ENCODE results near the gene SDHAF1. TPM values are rescaled to one million over a fixed set of nuclear protein-coding genes. Genes with fewer than 3 reads are reported as not detected.

Gene SDHAF1
- total RNA-seq, 2 donors from 2014 or later: 32.4 to 75.1 TPM

DNA sequence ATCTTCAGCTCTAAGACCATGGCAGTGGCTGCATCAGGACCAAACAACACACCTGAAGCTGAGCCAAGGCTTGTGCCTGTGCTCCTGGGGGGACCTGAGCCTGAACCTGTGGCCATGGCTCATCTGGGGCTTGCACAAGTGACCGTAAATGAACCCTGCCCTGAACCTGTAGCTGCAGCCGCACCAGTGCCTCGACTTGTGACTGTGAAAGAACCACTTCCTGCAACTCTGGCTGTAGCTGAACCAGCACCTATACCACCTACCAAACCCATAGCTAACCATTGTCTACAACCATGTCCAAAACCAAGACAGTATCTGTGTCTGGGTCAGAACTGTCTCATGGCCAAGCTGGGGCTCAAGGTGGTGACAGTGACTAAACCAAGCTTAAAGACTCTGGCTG lies 28.2 kb upstream of the SDHAF1 start:
- Histone ChIP-seq H3K27ac (no peak overlapping the region), H3K9me3 (no peaks in the 10 kb centered on the region), H3K4me3 (no peak overlapping the region), H3K36me3 (no peaks in the 10 kb centered on the region), H3K27me3 (replicated peaks; ENCODE audit: insufficient read depth) (no peaks in the 10 kb centered on the region), H3K4me1 (replicated peaks) (no peaks in the 10 kb centered on the region)
- DNase-seq (ENCODE audit: low spot score): no peak
- TF ChIP-seq, protein P1, sequence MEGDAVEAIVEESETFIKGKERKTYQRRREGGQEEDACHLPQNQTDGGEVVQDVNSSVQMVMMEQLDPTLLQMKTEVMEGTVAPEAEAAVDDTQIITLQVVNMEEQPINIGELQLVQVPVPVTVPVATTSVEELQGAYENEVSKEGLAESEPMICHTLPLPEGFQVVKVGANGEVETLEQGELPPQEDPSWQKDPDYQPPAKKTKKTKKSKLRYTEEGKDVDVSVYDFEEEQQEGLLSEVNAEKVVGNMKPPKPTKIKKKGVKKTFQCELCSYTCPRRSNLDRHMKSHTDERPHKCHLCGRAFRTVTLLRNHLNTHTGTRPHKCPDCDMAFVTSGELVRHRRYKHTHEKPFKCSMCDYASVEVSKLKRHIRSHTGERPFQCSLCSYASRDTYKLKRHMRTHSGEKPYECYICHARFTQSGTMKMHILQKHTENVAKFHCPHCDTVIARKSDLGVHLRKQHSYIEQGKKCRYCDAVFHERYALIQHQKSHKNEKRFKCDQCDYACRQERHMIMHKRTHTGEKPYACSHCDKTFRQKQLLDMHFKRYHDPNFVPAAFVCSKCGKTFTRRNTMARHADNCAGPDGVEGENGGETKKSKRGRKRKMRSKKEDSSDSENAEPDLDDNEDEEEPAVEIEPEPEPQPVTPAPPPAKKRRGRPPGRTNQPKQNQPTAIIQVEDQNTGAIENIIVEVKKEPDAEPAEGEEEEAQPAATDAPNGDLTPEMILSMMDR (IDR thresholded peaks at IDR 0.05): no peak
- TF ChIP-seq POLR2A (IDR thresholded peaks at IDR 0.05) (no peak), POLR2AphosphoS5 (IDR thresholded peaks at IDR 0.05) (no peak)
- 83% methylated on average over 3 of the region's 3 CpGs for WGBS
- intact Hi-C loops (cut with DNase I): no loop called here

DNA sequence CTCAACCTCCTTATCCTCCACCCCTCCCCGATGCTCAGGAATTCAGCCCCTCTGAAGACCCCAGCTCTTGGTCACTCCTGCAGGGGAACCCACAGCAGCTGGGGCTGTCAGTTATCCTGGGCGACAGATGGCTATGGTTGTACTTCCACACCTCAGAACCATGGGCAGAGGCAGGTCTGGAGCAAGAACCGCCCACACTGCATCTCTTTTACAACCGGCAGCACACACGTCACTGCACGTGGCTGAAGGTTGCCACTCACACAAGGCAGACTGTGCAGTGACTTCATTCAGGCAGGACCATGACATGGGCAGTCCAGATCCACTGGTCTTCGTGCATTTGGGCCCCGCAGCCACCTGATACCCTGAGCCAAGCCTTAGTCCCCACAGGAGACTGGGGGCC lies 21.5 kb upstream of the SDHAF1 start:
- 33% methylated on average over 8 of the region's 8 CpGs for WGBS
- intact Hi-C loops (cut with DNase I): no loop called here
- Histone ChIP-seq H3K27ac (no peak overlapping the region), H3K4me3 (no peak overlapping the region), H3K4me1 (replicated peaks) (no peaks in the 10 kb centered on the region), H3K9me3 (no peaks in the 10 kb centered on the region), H3K36me3 (no peaks in the 10 kb centered on the region), H3K27me3 (replicated peaks; ENCODE audit: insufficient read depth) (no peaks in the 10 kb centered on the region)
- TF ChIP-seq, protein P1 (IDR thresholded peaks at IDR 0.05): no peak
- TF ChIP-seq POLR2AphosphoS5 (IDR thresholded peaks at IDR 0.05) (no peak), POLR2A (IDR thresholded peaks at IDR 0.05) (no peak)
- DNase-seq (ENCODE audit: low spot score): no peak

DNA sequence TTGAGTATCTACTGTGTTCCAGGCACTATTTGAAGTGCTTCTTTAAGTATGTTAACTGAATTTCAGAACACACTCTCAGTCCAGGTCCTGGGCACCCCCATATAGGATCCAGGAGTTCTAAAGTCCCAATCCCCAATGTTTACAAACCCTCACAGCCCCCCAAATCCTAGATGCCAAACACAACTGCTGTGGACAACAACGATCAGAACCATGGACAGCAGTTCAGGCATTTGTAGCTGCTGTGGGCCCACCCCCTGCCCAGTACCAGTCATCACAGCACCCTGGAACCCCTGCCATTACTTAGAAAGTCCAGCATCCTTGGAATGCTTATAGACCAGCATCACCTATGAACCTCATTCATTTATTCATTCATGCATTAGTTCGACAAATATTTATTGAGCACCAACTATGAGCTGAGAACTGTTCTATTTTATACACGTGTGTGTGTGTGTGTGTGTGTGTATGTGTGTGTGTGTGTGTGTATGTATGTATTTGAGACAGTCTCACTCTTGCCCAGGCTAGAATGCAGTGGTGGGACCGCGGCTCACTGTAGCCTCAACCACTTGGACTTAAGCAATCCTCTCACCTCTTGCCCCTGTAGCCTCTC lies 19.3 kb upstream of the SDHAF1 start:
- TF ChIP-seq POLR2A (IDR thresholded peaks at IDR 0.05) (no peak), POLR2AphosphoS5 (IDR thresholded peaks at IDR 0.05) (no peak)
- TF ChIP-seq, protein P1 (IDR thresholded peaks at IDR 0.05): no peak
- H3K27me3 ChIP-seq (replicated peaks; ENCODE audit: insufficient read depth): no peaks in the 10 kb centered on the region
- no peak for DNase-seq (ENCODE audit: low spot score)
- H3K27ac ChIP-seq: no peak overlapping the region
- no peaks in the 10 kb centered on the region for H3K9me3 ChIP-seq
- no peak overlapping the region for H3K4me3 ChIP-seq
- H3K4me1 ChIP-seq (replicated peaks): no peaks in the 10 kb centered on the region
- H3K36me3 ChIP-seq: no peaks in the 10 kb centered on the region
- 33% methylated on average over 5 of the region's 5 CpGs for WGBS
- intact Hi-C loops (cut with DNase I): no loop called here

DNA sequence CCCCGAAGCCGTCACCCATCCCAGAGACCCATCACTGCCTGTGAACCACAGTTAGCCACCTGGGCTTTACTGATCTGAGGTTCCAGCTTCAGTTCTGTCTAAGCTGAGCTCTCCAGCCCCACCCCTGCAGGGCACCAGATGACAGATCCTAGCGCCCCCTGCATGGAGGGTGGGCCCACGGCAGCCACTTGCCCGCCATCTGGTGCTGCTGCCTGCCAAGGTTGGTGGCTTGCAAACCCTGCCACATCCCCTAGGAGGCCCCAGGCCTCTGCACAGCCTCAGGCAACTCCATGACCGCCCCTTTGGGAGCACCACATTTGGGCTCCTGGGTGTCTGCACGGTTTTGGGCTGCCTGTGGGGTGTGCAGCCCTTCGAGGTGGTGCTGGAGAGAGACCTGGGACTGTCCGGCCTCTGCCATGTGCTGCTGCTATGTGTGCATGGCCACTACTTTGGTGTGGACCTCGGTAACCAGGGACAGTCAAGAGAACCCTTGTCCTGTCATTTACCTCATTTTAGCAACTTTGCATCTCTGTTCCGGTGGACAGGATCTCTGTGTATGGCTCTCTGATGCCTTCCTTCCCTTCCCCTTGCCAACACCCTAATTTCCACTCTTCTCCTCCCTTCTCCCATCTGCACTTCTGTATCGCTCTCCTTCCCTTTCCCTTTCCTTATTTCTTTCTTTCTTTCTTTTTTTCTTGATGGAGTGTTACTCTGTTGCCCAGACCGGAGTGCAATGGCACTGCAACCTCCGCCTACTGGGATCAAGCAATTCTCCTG lies 17.4 kb upstream of the SDHAF1 start:
- intact Hi-C loops (cut with DNase I): no loop called here
- no peaks in the 10 kb centered on the region for H3K9me3 ChIP-seq
- no peak for DNase-seq (ENCODE audit: low spot score)
- H3K36me3 ChIP-seq: no peaks in the 10 kb centered on the region
- no peak overlapping the region for H3K27ac ChIP-seq
- no peak overlapping the region for H3K4me3 ChIP-seq
- no peak for TF ChIP-seq POLR2AphosphoS5 (IDR thresholded peaks at IDR 0.05)
- TF ChIP-seq POLR2A (IDR thresholded peaks at IDR 0.05): no peak
- TF ChIP-seq, protein P1 (IDR thresholded peaks at IDR 0.05): no peak
- H3K27me3 ChIP-seq (replicated peaks; ENCODE audit: insufficient read depth): no peaks in the 10 kb centered on the region
- H3K4me1 ChIP-seq (replicated peaks): no peaks in the 10 kb centered on the region
- 49% methylated on average over 14 of the region's 14 CpGs for WGBS

DNA sequence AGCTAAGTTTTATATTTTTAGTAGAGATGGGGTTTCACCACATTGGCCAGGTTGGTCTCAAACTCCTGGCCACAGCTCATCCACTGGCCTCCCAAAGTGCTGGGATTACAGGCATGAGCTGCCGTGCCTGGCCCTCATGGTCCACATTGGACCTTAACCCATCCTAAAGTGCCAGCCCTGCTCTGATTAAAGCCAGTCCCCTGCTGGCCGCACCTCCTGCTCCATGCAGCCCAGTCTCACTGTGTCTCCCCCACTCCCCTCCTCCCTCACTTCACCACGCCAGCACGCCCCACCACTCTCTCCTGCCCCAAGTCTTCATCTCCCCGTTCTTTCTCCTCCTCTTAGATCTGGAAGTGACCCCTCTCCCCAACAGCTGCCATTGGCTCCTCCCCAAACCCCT lies 16.7 kb upstream of the SDHAF1 start:
- H3K4me1 ChIP-seq (replicated peaks): no peaks in the 10 kb centered on the region
- TF ChIP-seq POLR2AphosphoS5 (IDR thresholded peaks at IDR 0.05) (no peak), POLR2A (IDR thresholded peaks at IDR 0.05) (no peak)
- TF ChIP-seq, protein P1 (IDR thresholded peaks at IDR 0.05): no peak
- DNase-seq (ENCODE audit: low spot score): no peak
- 31% methylated on average over 5 of the region's 5 CpGs for WGBS
- intact Hi-C loops (cut with DNase I): no loop called here
- no peaks in the 10 kb centered on the region for H3K9me3 ChIP-seq
- no peak overlapping the region for H3K4me3 ChIP-seq
- no peak overlapping the region for H3K27ac ChIP-seq
- H3K27me3 ChIP-seq (replicated peaks; ENCODE audit: insufficient read depth): no peaks in the 10 kb centered on the region
- H3K36me3 ChIP-seq: no peaks in the 10 kb centered on the region

Data from prostate gland (tissue), 2 donors.